K562 (cell line): ENCODE data around the gene SRGAP2B. TPM values are rescaled to one million over a fixed set of nuclear protein-coding genes. Genes with fewer than 3 reads are reported as not detected.
"Not testable (repeated sequence)": the region's sequence is repeated elsewhere in the genome, so short reads cannot be mapped to it uniquely, and the experiment has no call there.

Experiments used
- ATAC-seq: fragments of 200-7000 bp; cut with Tn5 transposase; 3 replicates; pipeline ENCODE4 v1.9.1; 2020; ENCODE audit warnings: moderate library complexity
- BruUV-seq: library from RNA; stranded (reverse); fragments of 400-500 nt; replicated peaks from 2 replicates; lab custom pipeline; 2021; lab: Mats Ljungman, UMichigan
- CTCF ChIA-PET: fragments of 300-600 bp; formaldehyde crosslinking; extraction: SDS; loops from one replicate; lab custom pipeline; 2021; ENCODE audit warnings: low intra/inter-chr PET ratio; lab: Yijun Ruan, JAX
- POLR2A ChIA-PET: fragments of 300-600, 350-650 bp; sonication (Branson Sonifier 250); formaldehyde crosslinking; extraction: SDS; loops from one replicate; lab custom pipeline; 2021; ENCODE audit warnings: antibody characterized with exemption, inconsistent platforms; lab: Yijun Ruan, JAX
- DNase-seq, 4 experiments: peaks; one replicate each; pipeline versions ENCODE4 v3.0.0 to v3.0.0-alpha.2; 2011 to 2018; ENCODE audit warnings: low spot score in 3 of 4, mixed read lengths in 3 of 4; ENCODE audit errors: extremely low read depth in 1 of 4
- FAIRE-seq: peaks from 2 replicates; lab custom pipeline; 2011; peaks lifted over from hg19 to GRCh38; lab: Jason Lieb, UNC
- H2AFZ ChIP-seq: 2 replicates; pipeline ENCODE4 v1.6.0; 2011; ENCODE audit warnings: low read depth, low read length, control low read depth, inconsistent platforms
- H3K27ac ChIP-seq: fragments of 200-600 bp; 3 replicates; pipeline ENCODE4 v1.8.0; 2011; ENCODE audit warnings: low read depth, mild to moderate bottlenecking, control low read depth, inconsistent platforms, low read length, moderate library complexity, mixed read lengths; ENCODE audit errors: extremely low read depth
- H3K27me3 ChIP-seq, 2 experiments: fragments of 300-600 bp in 1 of 2; 2 replicates in 1 of 2; 3 replicates in 1 of 2; pipeline versions ENCODE4 v1.6.0 to v1.8.0; 2011; ENCODE audit warnings: inconsistent platforms in 2 of 2, low read length in 2 of 2, mild to moderate bottlenecking in 1 of 2, mixed read lengths in 1 of 2, moderate library complexity in 1 of 2; ENCODE audit not compliant: control insufficient read depth in 2 of 2, insufficient read depth in 2 of 2
- H3K36me3 ChIP-seq: fragments of 300-600 bp; 3 replicates; pipeline ENCODE4 v1.8.0; 2011; ENCODE audit warnings: mild to moderate bottlenecking, low read length, inconsistent platforms; ENCODE audit not compliant: control insufficient read depth, insufficient read depth
- H3K4me1 ChIP-seq, 2 experiments: fragments of 200-600 bp in 1 of 2; replicated peaks in 1 of 2; 2 replicates in 1 of 2; 3 replicates in 1 of 2; pipeline versions ENCODE4 v1.5.1 to v1.8.0; 2011; ENCODE audit warnings: inconsistent platforms in 2 of 2, low read length in 2 of 2, mild to moderate bottlenecking in 1 of 2, mixed read lengths in 1 of 2, moderate library complexity in 1 of 2; ENCODE audit not compliant: control insufficient read depth in 2 of 2, insufficient read depth in 2 of 2
- H3K4me2 ChIP-seq: 2 replicates; pipeline ENCODE4 v1.6.1; 2011; ENCODE audit warnings: low read length, control low read depth, inconsistent platforms, mixed read lengths; ENCODE audit not compliant: insufficient read depth
- H3K4me3 ChIP-seq: fragments of 200-600 bp; sonication (generic), shearing (Covaris generic); 2 replicates; pipeline ENCODE4 v1.5.1; 2016; ENCODE audit warnings: control low read depth, inconsistent platforms
- H3K79me2 ChIP-seq: fragments of 200-600 bp; 3 replicates; pipeline ENCODE4 v1.8.0; 2011; ENCODE audit warnings: low read length, inconsistent platforms; ENCODE audit not compliant: control insufficient read depth, insufficient read depth
- H3K9ac ChIP-seq, 2 experiments: 2 replicates each; pipeline versions ENCODE4 v1.6.0 to v1.6.1; 2011; ENCODE audit warnings: low read depth in 2 of 2, low read length in 2 of 2, control low read depth in 1 of 2, inconsistent platforms in 1 of 2, mild to moderate bottlenecking in 1 of 2, mixed read lengths in 1 of 2; ENCODE audit not compliant: insufficient read depth in 1 of 2
- H3K9me1 ChIP-seq: one replicate; pipeline ENCODE4 v1.6.0; 2011; ENCODE audit warnings: inconsistent platforms, mild to moderate bottlenecking, low read length, moderate library complexity; ENCODE audit not compliant: control insufficient read depth, insufficient read depth
- H3K9me3 ChIP-seq: replicated peaks from 2 replicates; pipeline ENCODE4 v1.5.1; 2011; ENCODE audit warnings: low read depth, low read length, inconsistent platforms; ENCODE audit not compliant: control insufficient read depth, insufficient read depth
- H4K20me1 ChIP-seq: replicated peaks from 2 replicates; pipeline ENCODE4 v1.6.1; 2011; ENCODE audit warnings: low read length, inconsistent platforms, mixed read lengths; ENCODE audit not compliant: control insufficient read depth, insufficient read depth
- WGBS: fragments of 100-300 bp; shearing (Covaris generic); methylation state at CpG from one replicate; pipeline ENCODE4 v1.1.6; 2016; ENCODE audit warnings: low coverage, mixed read lengths; ENCODE audit not compliant: insufficient coverage; ENCODE audit errors: missing lambda C conversion rate; 5-methylcytosine and 5-hydroxymethylcytosine counted together
- in situ Hi-C: fragments of 300-500 bp; cut with MboI; formaldehyde crosslinking; loops from 4 replicates; pipeline ENCODE4 v1.15.0; 2018; ENCODE audit warnings: inconsistent platforms, mixed read lengths
- intact Hi-C: fragments of 100-400 bp; cut with micrococcal nuclease; formaldehyde crosslinking; loops from 2 replicates; pipeline ENCODE4 v1.14.2; 2022
- polyA plus RNA-seq, 8 experiments: library from polyadenylated mRNA; depleted of rRNA in 4 of 8; stranded (reverse) in 5 of 8; unstranded in 3 of 8; fragments of >200 nt; fragmentation: Nextera tagmentation in 2 of 8; fragmentation: Illumina TruSeq in 1 of 8; extraction: Ambion mirVana in 2 of 8; extraction: Trizol in 1 of 8; gene quantifications; 2 replicates each; pipeline versions ENCODE4 v1.2.1 to v1.2.3, GENCODE V29; 2011 to 2014; ENCODE audit warnings: inconsistent platforms in 1 of 8, missing spikeins in 1 of 8
- total RNA-seq, 7 experiments: library from RNA; depleted of rRNA in 6 of 7; stranded (reverse); fragments of >200 nt in 6 of 7; fragmentation: Illumina TruSeq in 2 of 7; extraction: Trizol in 2 of 7; gene quantifications; 2 replicates each; pipeline versions ENCODE4 v1.2.1 to v1.2.3, GENCODE V29; 2011 to 2021; ENCODE audit warnings: low replicate concordance in 1 of 7

SRGAP2B gene
- total and polyA plus RNA-seq, 9 of the 15 experiments (the other 6 are each of a cell fraction or from before 2014, with no cell fraction given) = 2.5 to 17.6 (median 4.0) TPM

DNA sequence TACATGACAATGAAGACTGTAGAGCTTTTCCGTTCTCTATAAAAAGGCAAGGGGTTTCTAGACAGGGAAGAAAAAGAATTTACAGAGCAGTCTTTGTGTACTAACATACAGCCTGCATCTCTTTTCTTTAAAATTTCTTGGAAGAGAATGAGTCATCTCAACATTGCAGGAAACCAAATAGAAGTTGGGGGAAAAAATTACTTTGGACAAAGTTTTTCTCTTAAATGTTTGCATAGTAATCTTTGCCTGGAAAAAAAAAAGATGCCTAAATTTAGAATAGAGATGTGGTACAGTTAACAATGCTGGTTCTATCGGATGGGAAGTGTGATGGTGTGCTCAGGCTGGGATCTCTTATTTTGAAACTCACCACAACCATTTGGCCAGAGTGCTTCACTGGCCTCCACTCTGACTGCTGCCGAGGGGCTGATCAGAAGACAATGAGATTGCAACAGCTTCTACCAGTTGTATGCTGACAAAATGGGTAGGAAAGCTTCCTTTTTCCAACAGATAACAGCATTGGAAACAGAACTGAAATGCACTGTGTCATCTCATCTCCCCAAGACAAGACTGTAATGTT is 177.0 kb downstream of the SRGAP2B start:
- H3K4me3 ChIP-seq, H3K9me1 ChIP-seq, H3K27ac ChIP-seq, DNase-seq, FAIRE-seq, H2AFZ ChIP-seq, H4K20me1 ChIP-seq, H3K36me3 ChIP-seq, intact Hi-C loops, H3K9ac ChIP-seq, in situ Hi-C loops, H3K9me3 ChIP-seq, H3K27me3 ChIP-seq, H3K4me1 ChIP-seq, POLR2A ChIA-PET, BruUV-seq, CTCF ChIA-PET, H3K4me2 ChIP-seq, H3K79me2 ChIP-seq: not testable (repeated sequence)
- WGBS = 0% methylated on average over 1 of the region's 3 CpGs
- ATAC-seq = peak; percentile 74

- in situ Hi-C loops, H3K27me3 ChIP-seq, H3K9me1 ChIP-seq, H3K4me3 ChIP-seq, FAIRE-seq, H3K4me1 ChIP-seq, H3K79me2 ChIP-seq, POLR2A ChIA-PET, CTCF ChIA-PET, DNase-seq, BruUV-seq, H3K27ac ChIP-seq, H3K4me2 ChIP-seq, intact Hi-C loops, H4K20me1 ChIP-seq, H3K9ac ChIP-seq, H2AFZ ChIP-seq, H3K9me3 ChIP-seq, H3K36me3 ChIP-seq: not testable (repeated sequence)
- no CpG with 5 or more reads among the region's 8 CpGs for WGBS
- ATAC-seq = peak; percentile 89
Observed at GRCh38 chr1:144917154-144918026, 177.7 kb downstream of the SRGAP2B start.

GRCh38 chr1:144913977-144914734 is 181.0 kb downstream of the SRGAP2B start:
- H3K79me2 ChIP-seq, CTCF ChIA-PET, DNase-seq, H3K4me3 ChIP-seq, BruUV-seq, in situ Hi-C loops, H2AFZ ChIP-seq, H4K20me1 ChIP-seq, H3K27ac ChIP-seq, H3K27me3 ChIP-seq, FAIRE-seq, intact Hi-C loops, H3K9ac ChIP-seq, POLR2A ChIA-PET, H3K36me3 ChIP-seq, H3K9me1 ChIP-seq, H3K4me2 ChIP-seq, H3K9me3 ChIP-seq, H3K4me1 ChIP-seq: not testable (repeated sequence)
- WGBS = no CpG with 5 or more reads among the region's 12 CpGs
- peak; percentile 17 for ATAC-seq
